IMR-90 (cell line): ENCODE measurements around the gene C6orf89. TPM values are rescaled to one million over a fixed set of nuclear protein-coding genes. Genes with fewer than 3 reads are reported as not detected.

ENCODE experiments used
- ATAC-seq: fragments of 200-7000 bp; cut with Tn5 transposase; 2 replicates; pipeline ENCODE4 v1.9.1; 2020; ENCODE audit warnings: low read depth, mild to moderate bottlenecking, moderate library complexity
- BruUV-seq: library from RNA; stranded (reverse); fragments of 400-500 nt; replicated peaks from 2 replicates; lab custom pipeline; 2021; lab: Mats Ljungman, UMichigan
- CTCF ChIA-PET: fragments of 300-600 bp; formaldehyde crosslinking; extraction: SDS; loops from one replicate; lab custom pipeline; 2021; ENCODE audit warnings: antibody characterized with exemption; lab: Yijun Ruan, JAX
- POLR2A ChIA-PET: fragments of 300-600 bp; sonication (Branson Sonifier 250); formaldehyde crosslinking; loops from one replicate; lab custom pipeline; 2022; ENCODE audit warnings: antibody characterized with exemption; ENCODE audit not compliant: unreplicated experiment; lab: Charles Lee
- DNase-seq: peaks from one replicate; pipeline ENCODE4 v3.0.0; 2013
- H2AFZ ChIP-seq: replicated peaks from 2 replicates; pipeline ENCODE3; 2013; ENCODE audit warnings: low read length, mild to moderate bottlenecking; ENCODE audit not compliant: poor library complexity
- H2AK5ac ChIP-seq: 2 replicates; pipeline ENCODE4 v1.6.1; 2013; ENCODE audit warnings: low read depth, low read length, inconsistent platforms
- H2AK9ac ChIP-seq: replicated peaks from 2 replicates; pipeline ENCODE3; 2013; ENCODE audit warnings: mild to moderate bottlenecking, low read depth, low read length, moderate library complexity; ENCODE audit not compliant: poor library complexity
- H2BK120ac ChIP-seq: 2 replicates; pipeline ENCODE4 v1.6.1; 2013; ENCODE audit warnings: low read depth, low read length, inconsistent platforms
- H2BK15ac ChIP-seq: 3 replicates; pipeline ENCODE4 v1.6.1; 2013; ENCODE audit warnings: low read depth, low read length, inconsistent platforms
- H2BK20ac ChIP-seq: 2 replicates; pipeline ENCODE4 v1.6.1; 2013; ENCODE audit warnings: low read depth, mild to moderate bottlenecking, inconsistent platforms, low read length, moderate library complexity
- H2BK5ac ChIP-seq: 2 replicates; pipeline ENCODE4 v1.6.1; 2013; ENCODE audit warnings: mild to moderate bottlenecking, low read depth, low read length, inconsistent platforms; ENCODE audit not compliant: poor library complexity, severe bottlenecking
- H3K14ac ChIP-seq: replicated peaks from 2 replicates; pipeline ENCODE4 v1.6.1; 2013; ENCODE audit warnings: low read depth, low read length, inconsistent platforms
- H3K18ac ChIP-seq: 2 replicates; pipeline ENCODE4 v1.6.1; 2013; ENCODE audit warnings: low read depth, low read length, control low read depth
- H3K23ac ChIP-seq: 2 replicates; pipeline ENCODE4 v1.6.1; 2013; ENCODE audit warnings: low read depth, low read length, inconsistent platforms
- H3K27ac ChIP-seq: 2 replicates; pipeline ENCODE4 v1.5.1; 2013; ENCODE audit warnings: mild to moderate bottlenecking, control low read depth, low read length; ENCODE audit not compliant: insufficient read depth
- H3K27me3 ChIP-seq: 2 replicates; pipeline ENCODE4 v1.6.1; 2013; ENCODE audit warnings: low read length; ENCODE audit not compliant: control insufficient read depth, insufficient read depth
- H3K36me3 ChIP-seq: 2 replicates; pipeline ENCODE4 v1.6.1; 2013; ENCODE audit warnings: low read length, mixed read lengths; ENCODE audit not compliant: control insufficient read depth, insufficient read depth
- H3K4ac ChIP-seq: 2 replicates; pipeline ENCODE4 v1.6.1; 2013; ENCODE audit warnings: low read depth, low read length, inconsistent platforms
- H3K4me1 ChIP-seq: 2 replicates; pipeline ENCODE4 v1.6.1; 2013; ENCODE audit warnings: low read length, mixed read lengths; ENCODE audit not compliant: control insufficient read depth, insufficient read depth
- H3K4me2 ChIP-seq: 2 replicates; pipeline ENCODE4 v1.6.1; 2013; ENCODE audit warnings: low read depth, mild to moderate bottlenecking, control low read depth, low read length, moderate library complexity
- H3K4me3 ChIP-seq: 2 replicates; pipeline ENCODE4 v1.5.1; 2013; ENCODE audit warnings: low read depth, mild to moderate bottlenecking, control low read depth, low read length, moderate library complexity; ENCODE audit not compliant: insufficient read depth
- H3K56ac ChIP-seq: 2 replicates; pipeline ENCODE4 v1.6.1; 2013; ENCODE audit warnings: low read length, inconsistent platforms; ENCODE audit not compliant: insufficient read depth; ENCODE audit errors: extremely low read depth
- H3K79me1 ChIP-seq, 2 experiments: 2 replicates each; pipeline ENCODE4 v1.6.1; 2013; ENCODE audit warnings: low read length in 2 of 2, inconsistent platforms in 1 of 2, low read depth in 1 of 2
- H3K9ac ChIP-seq: 2 replicates; pipeline ENCODE4 v1.6.1; 2013; ENCODE audit warnings: low read depth, low read length, control low read depth
- H3K9me1 ChIP-seq: 2 replicates; pipeline ENCODE4 v1.6.1; 2013; ENCODE audit warnings: low read length, inconsistent platforms; ENCODE audit not compliant: insufficient read depth
- H3K9me3 ChIP-seq: 2 replicates; pipeline ENCODE4 v1.6.1; 2013; ENCODE audit warnings: low read length; ENCODE audit not compliant: control insufficient read depth, insufficient read depth
- H4K20me1 ChIP-seq: 2 replicates; pipeline ENCODE4 v1.6.1; 2013; ENCODE audit warnings: low read length, inconsistent platforms; ENCODE audit not compliant: insufficient read depth
- H4K5ac ChIP-seq: 2 replicates; pipeline ENCODE4 v1.6.1; 2013; ENCODE audit warnings: mild to moderate bottlenecking, low read depth, low read length, control low read depth
- H4K8ac ChIP-seq, 2 experiments: 2 replicates each; pipeline ENCODE4 v1.6.1; 2013; ENCODE audit warnings: low read depth in 2 of 2, low read length in 2 of 2, control low read depth in 1 of 2, inconsistent platforms in 1 of 2
- H4K91ac ChIP-seq: 2 replicates; pipeline ENCODE4 v1.6.1; 2013; ENCODE audit warnings: low read depth, low read length, inconsistent platforms; ENCODE audit not compliant: insufficient read depth
- BHLHE40 ChIP-seq: fragments of 150-350 bp; IDR thresholded peaks from 2 replicates; pipeline ENCODE4 v1.6.1; 2016; ENCODE audit warnings: mild to moderate bottlenecking, low read depth, low read length
- CEBPB ChIP-seq: IDR thresholded peaks from 2 replicates; pipeline ENCODE4 v1.6.1; 2012; ENCODE audit warnings: low read depth, low read length, improper control_type of control experiment
- ELK1 ChIP-seq: fragments of 150-350 bp; IDR thresholded peaks from 2 replicates; pipeline ENCODE4 v1.6.1; 2016; ENCODE audit warnings: low read depth, mild to moderate bottlenecking, low read length, moderate library complexity, borderline replicate concordance
- FOS ChIP-seq: fragments of 150-350 bp; IDR thresholded peaks from 2 replicates; pipeline ENCODE4 v1.6.1; 2016; ENCODE audit warnings: low read depth, low read length
- MAFK ChIP-seq: IDR thresholded peaks from 2 replicates; pipeline ENCODE4 v1.6.1; 2012; ENCODE audit warnings: low read depth, low read length, improper control_type of control experiment
- MAZ ChIP-seq: IDR thresholded peaks from 2 replicates; pipeline ENCODE4 v1.6.1; 2012; ENCODE audit warnings: low read depth, mild to moderate bottlenecking, low read length, improper control_type of control experiment, moderate library complexity, borderline replicate concordance
- MXI1 ChIP-seq: IDR thresholded peaks from 2 replicates; pipeline ENCODE4 v1.6.1; 2012; ENCODE audit warnings: low read depth, mild to moderate bottlenecking, low read length, moderate library complexity, borderline replicate concordance
- NFE2L2 ChIP-seq: fragments of 150-350 bp; IDR thresholded peaks from 2 replicates; pipeline ENCODE4 v1.6.1; 2016; ENCODE audit warnings: low read depth, mild to moderate bottlenecking, low read length
- POLR2A ChIP-seq: IDR thresholded peaks from 2 replicates; pipeline ENCODE4 v1.6.1; 2012; ENCODE audit warnings: mild to moderate bottlenecking, low read depth, low read length
- RAD21 ChIP-seq: IDR thresholded peaks from 2 replicates; pipeline ENCODE4 v1.6.1; 2012; ENCODE audit warnings: low read length, improper control_type of control experiment
- RCOR1 ChIP-seq: IDR thresholded peaks from 2 replicates; pipeline ENCODE4 v1.6.1; 2012; ENCODE audit warnings: mild to moderate bottlenecking, low read length, improper control_type of control experiment; ENCODE audit not compliant: insufficient replicate concordance
- RFX5 ChIP-seq: IDR thresholded peaks from 2 replicates; pipeline ENCODE4 v1.8.0; 2012; ENCODE audit warnings: low read depth, mild to moderate bottlenecking, low read length, moderate library complexity
- SMC3 ChIP-seq: fragments of 150-350 bp; IDR thresholded peaks from 2 replicates; pipeline ENCODE4 v1.6.1; 2016; ENCODE audit warnings: low read depth, mild to moderate bottlenecking, antibody characterized with exemption, low read length, moderate library complexity
- USF2 ChIP-seq: fragments of 150-350 bp; IDR thresholded peaks from 2 replicates; pipeline ENCODE4 v1.6.1; 2017; ENCODE audit warnings: mild to moderate bottlenecking, antibody characterized with exemption, low read length, low read depth
- WGBS, 2 experiments: methylation state at CpG; one replicate each; pipeline versions ENCODE4 v1.1.5 to v1.1.7; 2013; ENCODE audit warnings: missing lambda C conversion rate in 2 of 2; ENCODE audit not compliant: insufficient read length in 1 of 2; ENCODE audit errors: extremely low coverage in 2 of 2; 5-methylcytosine and 5-hydroxymethylcytosine counted together
- dilution Hi-C: fragments of 300-500 bp; cut with HindIII; formaldehyde crosslinking; loops from one replicate; pipeline ENCODE4 v1.14.3; 2018; ENCODE audit warnings: low sequenced_read_pairs; ENCODE audit not compliant: unreplicated experiment
- in situ Hi-C: fragments of 300-500 bp; cut with MboI; formaldehyde crosslinking; loops from 3 replicates; pipeline ENCODE4 v1.14.3; 2019; ENCODE audit warnings: low sequenced_read_pairs, inconsistent platforms, mixed read lengths
- intact Hi-C: fragments of 100-400 bp; cut with micrococcal nuclease; formaldehyde crosslinking; loops from 2 replicates; pipeline ENCODE4 v1.10.0; 2022
- polyA plus RNA-seq, 3 experiments: library from polyadenylated mRNA; depleted of rRNA; stranded (reverse); fragments of >200 nt; gene quantifications; 2 replicates each; pipeline ENCODE4 v1.2.3, GENCODE V29; 2012; ENCODE audit warnings: low replicate concordance in 1 of 3
- total RNA-seq: library from RNA; depleted of rRNA; stranded (reverse); fragments of >200 nt; gene quantifications from 2 replicates; pipeline ENCODE4 v1.2.3, GENCODE V29; 2012
- TF ChIP-seq, protein P1 (sequence below): conservative IDR thresholded peaks from 2 replicates; pipeline ENCODE4 v1.5.1; 2012; ENCODE audit warnings: mild to moderate bottlenecking, low read depth, low read length, improper control_type of control experiment

C6orf89 gene
- total and polyA plus RNA-seq, 2 of the 4 experiments (the other 2 are of a cell fraction): 30.8 to 52.3 TPM

DNA sequence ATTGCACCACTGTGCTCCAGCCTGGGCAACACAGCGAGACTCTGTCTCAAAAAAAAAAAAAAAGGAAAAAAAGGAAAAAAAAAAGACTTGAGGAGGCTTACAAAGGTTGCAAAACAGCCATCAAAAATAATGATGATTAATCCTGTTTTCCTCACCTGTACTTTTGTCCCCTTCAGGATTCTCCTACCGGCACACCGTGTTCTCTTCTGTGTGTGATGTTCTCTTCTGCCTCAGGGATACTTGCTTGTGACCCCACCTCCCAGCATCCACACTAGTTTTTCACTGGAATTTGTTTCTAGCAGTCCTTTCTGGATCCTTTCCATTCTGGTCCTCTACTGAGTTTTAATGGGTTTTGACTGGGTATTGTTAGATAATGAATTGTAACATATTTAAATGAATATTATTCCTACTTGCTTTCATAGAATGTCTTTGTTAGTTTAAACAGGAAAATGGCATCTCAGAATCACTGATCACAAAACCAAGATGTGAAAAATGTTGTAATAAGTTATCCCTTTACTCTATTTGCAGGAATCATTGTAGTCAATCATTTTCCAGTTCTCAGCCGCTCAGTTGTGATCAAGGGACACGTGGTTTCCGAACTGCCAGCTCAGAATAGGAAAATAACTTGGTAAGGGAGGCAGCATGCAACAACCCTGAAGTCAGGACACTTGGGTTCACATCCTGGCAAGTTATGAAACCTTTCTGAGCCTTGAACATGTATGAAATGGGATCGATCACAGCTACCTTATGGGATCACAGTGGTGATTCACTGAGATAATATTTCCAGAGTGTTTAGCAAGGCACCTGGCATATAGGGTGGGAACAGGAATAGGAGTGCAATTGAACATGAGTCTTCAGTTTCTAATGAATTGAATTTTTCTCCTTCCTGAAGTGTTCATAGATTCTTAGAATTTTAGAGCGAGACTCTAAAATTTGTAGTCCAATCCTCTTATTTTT, 8.5 kb downstream of the C6orf89 start:
- Histone ChIP-seq H4K20me1 (no peaks in the 10 kb centered on the region), H3K56ac (no peak overlapping the region), H4K91ac (no peak overlapping the region), H3K9me1 (no peaks in the 10 kb centered on the region), H4K8ac (no peak overlapping the region), H3K9ac (no peak overlapping the region), H2BK5ac (no peak overlapping the region), H3K4me2 (no peak overlapping the region), H4K5ac (no peak overlapping the region), H3K14ac (no peak overlapping the region), H2AK9ac (no peak overlapping the region), H2BK15ac (no peak overlapping the region), H3K23ac (no peak overlapping the region), H3K4me1 (no peaks in the 10 kb centered on the region), H2BK120ac (no peak overlapping the region), H3K18ac (no peak overlapping the region), H3K4me3 (no peak overlapping the region), H2AK5ac (no peak overlapping the region), H2AFZ (no peak overlapping the region), H3K36me3 (peaks cover 8% of the 10 kb centered on the region), H3K4ac (no peak overlapping the region), H3K27me3 (no peaks in the 10 kb centered on the region), H3K9me3 (no peaks in the 10 kb centered on the region), H3K79me1 (peaks cover 17 to 36% of the 10 kb centered on the region in 2 experiments), H2BK20ac (no peak overlapping the region), H3K27ac (no peak overlapping the region)
- dilution Hi-C loops: no loop called here
- DNase-seq: no peak
- no TSS peak for BruUV-seq
- ChIA-PET POLR2A (no interaction called here), CTCF (no interaction called here)
- 100% methylated on average over 1 of the region's 8 CpGs; no CpG with 5 or more reads in 1 of the 2 experiments for WGBS, 2 experiments
- in situ Hi-C loops: no loop called here
- intact Hi-C loops: no loop called here
- ATAC-seq: no peak
- TF ChIP-seq SMC3 (no peak), ELK1 (no peak), FOS (no peak), MAZ (no peak), RAD21 (no peak), USF2 (no peak), RCOR1 (no peak), NFE2L2 (no peak), MXI1 (no peak), BHLHE40 (no peak), POLR2A (no peak), MAFK (no peak), CEBPB (no peak), RFX5 (no peak)
- TF ChIP-seq, protein P1, sequence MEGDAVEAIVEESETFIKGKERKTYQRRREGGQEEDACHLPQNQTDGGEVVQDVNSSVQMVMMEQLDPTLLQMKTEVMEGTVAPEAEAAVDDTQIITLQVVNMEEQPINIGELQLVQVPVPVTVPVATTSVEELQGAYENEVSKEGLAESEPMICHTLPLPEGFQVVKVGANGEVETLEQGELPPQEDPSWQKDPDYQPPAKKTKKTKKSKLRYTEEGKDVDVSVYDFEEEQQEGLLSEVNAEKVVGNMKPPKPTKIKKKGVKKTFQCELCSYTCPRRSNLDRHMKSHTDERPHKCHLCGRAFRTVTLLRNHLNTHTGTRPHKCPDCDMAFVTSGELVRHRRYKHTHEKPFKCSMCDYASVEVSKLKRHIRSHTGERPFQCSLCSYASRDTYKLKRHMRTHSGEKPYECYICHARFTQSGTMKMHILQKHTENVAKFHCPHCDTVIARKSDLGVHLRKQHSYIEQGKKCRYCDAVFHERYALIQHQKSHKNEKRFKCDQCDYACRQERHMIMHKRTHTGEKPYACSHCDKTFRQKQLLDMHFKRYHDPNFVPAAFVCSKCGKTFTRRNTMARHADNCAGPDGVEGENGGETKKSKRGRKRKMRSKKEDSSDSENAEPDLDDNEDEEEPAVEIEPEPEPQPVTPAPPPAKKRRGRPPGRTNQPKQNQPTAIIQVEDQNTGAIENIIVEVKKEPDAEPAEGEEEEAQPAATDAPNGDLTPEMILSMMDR: no peak
